Coronary artery (tissue), 2 donors: Measurements from ENCODE around the gene VGLL3.

Experiments
- DNase-seq: peaks from one replicate; pipeline ENCODE4 v3.0.0-alpha.2; 2017; ENCODE audit warnings: low spot score
- H3K27ac ChIP-seq, 2 donors: fragments of 200-600 bp; sonication (generic); one replicate each; pipeline ENCODE4 v1.5.1; 2016 to 2019
- H3K4me3 ChIP-seq: fragments of 200-600 bp; sonication (generic); 2 replicates; pipeline ENCODE4 v1.5.1; 2016; ENCODE audit warnings: mild to moderate bottlenecking, moderate library complexity
- CTCF ChIP-seq: fragments of 200-600 bp; sonication (generic); IDR thresholded peaks from one replicate; pipeline ENCODE4 v1.5.1; 2019; ENCODE audit warnings: antibody characterized with exemption

The VGLL3 gene

GRCh38 chr3:86914670-86915069 is 76.3 kb downstream of the VGLL3 start:
- DNase-seq = no peak
- Histone ChIP-seq H3K27ac (no peak overlapping the region), H3K4me3 (no peak overlapping the region)
- no peak for TF ChIP-seq CTCF

GRCh38 chr3:86913160-86913559 is 77.8 kb downstream of the VGLL3 start:
- TF ChIP-seq CTCF = no peak
- Histone ChIP-seq H3K4me3 (no peak overlapping the region), H3K27ac (no peak overlapping the region)
- no peak for DNase-seq

- no peak overlapping the region for H3K4me3 ChIP-seq
- no peak for TF ChIP-seq CTCF
- H3K27ac ChIP-seq = no peak overlapping the region
- no peak for DNase-seq
Measured at GRCh38 chr3:86895202-86895601, 95.7 kb downstream of the VGLL3 start.

- H3K27ac ChIP-seq = no peak overlapping the region
- DNase-seq = no peak
- TF ChIP-seq CTCF = no peak
- no peak overlapping the region for H3K4me3 ChIP-seq
Measured at GRCh38 chr3:86890741-86891396, 100.1 kb downstream of the VGLL3 start.
